Mesenchymal stem cell (in vitro differentiated cells and primary cell): ENCODE results near the gene FHOD3.
"Not testable (repeated sequence)": the region's sequence is repeated elsewhere in the genome, so short reads cannot be mapped to it uniquely, and the experiment has no call there.

ENCODE experiments used
- DNase-seq: peaks from one replicate; pipeline ENCODE4 v3.0.0-alpha.2; 2013
- H2AFZ ChIP-seq: one replicate; pipeline ENCODE4 v1.6.1; 2013; ENCODE audit warnings: low read depth, mild to moderate bottlenecking, control low read depth, inconsistent platforms, low read length, moderate library complexity
- H2AK5ac ChIP-seq: 2 replicates; pipeline ENCODE4 v1.6.1; 2013; ENCODE audit warnings: low read length, moderate library complexity, mild to moderate bottlenecking, inconsistent platforms; ENCODE audit not compliant: severe bottlenecking
- H2BK120ac ChIP-seq: one replicate; pipeline ENCODE4 v1.6.1; 2013; ENCODE audit warnings: low read depth, mild to moderate bottlenecking, inconsistent platforms, low read length, moderate library complexity
- H2BK12ac ChIP-seq, 2 experiments: one replicate each; pipeline ENCODE4 v1.6.1; 2013; ENCODE audit warnings: inconsistent platforms in 2 of 2, low read length in 2 of 2, mild to moderate bottlenecking in 2 of 2, moderate library complexity in 2 of 2, control low read depth in 1 of 2
- H2BK15ac ChIP-seq: one replicate; pipeline ENCODE4 v1.6.1; 2013; ENCODE audit warnings: mild to moderate bottlenecking, low read depth, inconsistent platforms; ENCODE audit not compliant: poor library complexity, severe bottlenecking
- H2BK5ac ChIP-seq: 2 replicates; pipeline ENCODE4 v1.6.1; 2013; ENCODE audit warnings: low read depth, mild to moderate bottlenecking, low read length, control low read depth, inconsistent platforms; ENCODE audit not compliant: poor library complexity, severe bottlenecking
- H3K14ac ChIP-seq, 2 experiments: one replicate each; pipeline ENCODE4 v1.6.1; 2013; ENCODE audit warnings: inconsistent platforms in 2 of 2, low read length in 2 of 2, control low read depth in 1 of 2, mild to moderate bottlenecking in 1 of 2, moderate library complexity in 1 of 2
- H3K18ac ChIP-seq, 2 experiments: one replicate each; pipeline ENCODE4 v1.6.1; 2013; ENCODE audit warnings: inconsistent platforms in 2 of 2, low read length in 2 of 2, control low read depth in 1 of 2, low read depth in 1 of 2, mild to moderate bottlenecking in 1 of 2
- H3K23ac ChIP-seq, 2 experiments: one replicate each; pipeline ENCODE4 v1.6.1; 2013; ENCODE audit warnings: inconsistent platforms in 2 of 2, low read length in 2 of 2, mild to moderate bottlenecking in 2 of 2, moderate library complexity in 2 of 2, control low read depth in 1 of 2
- H3K27ac ChIP-seq: 2 replicates; pipeline ENCODE4 v1.5.1; 2013; ENCODE audit warnings: mild to moderate bottlenecking, moderate library complexity, low read length, control low read depth, inconsistent platforms; ENCODE audit not compliant: poor library complexity, severe bottlenecking
- H3K27me3 ChIP-seq, 2 experiments: 2 replicates each; pipeline versions ENCODE4 v1.6.1 to v1.7.0; 2013; ENCODE audit warnings: low read length in 2 of 2, mild to moderate bottlenecking in 2 of 2, moderate library complexity in 2 of 2, control low read depth in 1 of 2, inconsistent platforms in 1 of 2; ENCODE audit not compliant: control insufficient read depth in 1 of 2, insufficient read depth in 1 of 2
- H3K36me3 ChIP-seq, 2 experiments: 2 replicates each; pipeline versions ENCODE4 v1.6.1 to v1.7.0; 2013; ENCODE audit warnings: low read length in 2 of 2, control low read depth in 1 of 2, inconsistent platforms in 1 of 2, low read depth in 1 of 2, mild to moderate bottlenecking in 1 of 2; ENCODE audit not compliant: insufficient read depth in 2 of 2, control insufficient read depth in 1 of 2
- H3K4ac ChIP-seq, 2 experiments: one replicate each; pipeline ENCODE4 v1.6.1; 2013; ENCODE audit warnings: inconsistent platforms in 2 of 2, low read length in 2 of 2, mild to moderate bottlenecking in 2 of 2, moderate library complexity in 2 of 2, control low read depth in 1 of 2, low read depth in 1 of 2
- H3K4me1 ChIP-seq: 2 replicates; pipeline ENCODE4 v1.6.1; 2013; ENCODE audit warnings: low read depth, low read length, control low read depth; ENCODE audit not compliant: control insufficient read depth, insufficient read depth
- H3K4me2 ChIP-seq: 2 replicates; pipeline ENCODE4 v1.6.1; 2013; ENCODE audit warnings: low read length, mild to moderate bottlenecking, inconsistent platforms; ENCODE audit not compliant: poor library complexity, severe bottlenecking
- H3K4me3 ChIP-seq, 2 experiments: 2 replicates each; pipeline versions ENCODE4 v1.5.1 to v1.7.0; 2013; ENCODE audit warnings: low read length in 2 of 2, mild to moderate bottlenecking in 2 of 2, control low read depth in 1 of 2, low read depth in 1 of 2; ENCODE audit not compliant: insufficient read depth in 1 of 2
- H3K79me1 ChIP-seq: replicated peaks from 2 replicates; pipeline ENCODE4 v1.6.1; 2013; ENCODE audit warnings: mild to moderate bottlenecking, control low read depth, low read length, inconsistent platforms; ENCODE audit not compliant: poor library complexity, severe bottlenecking
- H3K9ac ChIP-seq: 2 replicates; pipeline ENCODE4 v1.7.0; 2013; ENCODE audit warnings: mild to moderate bottlenecking, low read length, moderate library complexity
- H3K9me3 ChIP-seq: 2 replicates; pipeline ENCODE4 v1.7.0; 2013; ENCODE audit warnings: mild to moderate bottlenecking, low read length; ENCODE audit not compliant: control insufficient read depth
- H4K8ac ChIP-seq: one replicate; pipeline ENCODE4 v1.6.1; 2013; ENCODE audit warnings: inconsistent platforms, mild to moderate bottlenecking, low read length, moderate library complexity
- H4K91ac ChIP-seq: one replicate; pipeline ENCODE4 v1.6.1; 2013; ENCODE audit warnings: mild to moderate bottlenecking, low read length, inconsistent platforms
- WGBS: methylation state at CpG from one replicate; pipeline ENCODE4 v1.1.7; 2013; ENCODE audit warnings: mixed read lengths; 5-methylcytosine and 5-hydroxymethylcytosine counted together

FHOD3 gene

DNA sequence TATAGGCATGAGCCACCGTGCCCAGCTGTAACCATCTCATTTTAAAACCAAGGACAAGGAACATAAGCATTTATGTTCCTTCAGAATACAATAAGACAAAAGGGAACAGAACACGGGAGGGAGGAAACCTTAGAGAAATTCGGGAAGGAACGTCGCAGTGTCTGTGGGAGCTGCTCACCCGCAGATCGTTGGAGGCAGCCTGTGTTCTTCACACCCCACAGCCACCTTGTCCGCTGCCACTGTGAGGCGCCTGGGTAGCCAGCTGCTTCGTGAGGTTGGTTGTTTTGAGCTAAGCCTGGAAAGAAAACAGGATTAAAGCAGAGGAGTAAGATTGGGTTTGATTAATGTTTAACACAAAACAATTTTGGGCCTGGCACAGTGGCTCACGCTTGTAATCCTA lies 250.0 kb downstream of the FHOD3 start:
- WGBS: 86% methylated on average over 11 of the region's 11 CpGs
- H2BK15ac ChIP-seq: no peak overlapping the region
- no peak overlapping the region for H2BK12ac ChIP-seq
- no peak overlapping the region for H3K4ac ChIP-seq
- H3K36me3 ChIP-seq: peaks cover 0 to 9% of the 10 kb centered on the region in 2 experiments
- no peak overlapping the region for H2BK120ac ChIP-seq
- H2AFZ ChIP-seq: no peak overlapping the region
- H4K8ac ChIP-seq: no peak overlapping the region
- no peak overlapping the region for H3K9ac ChIP-seq
- peaks cover 8% of the 10 kb centered on the region for H3K79me1 ChIP-seq
- no peaks in the 10 kb centered on the region for H3K9me3 ChIP-seq
- no peak overlapping the region for H3K23ac ChIP-seq
- H4K91ac ChIP-seq: no peak overlapping the region
- no peaks in the 10 kb centered on the region for H3K27me3 ChIP-seq
- no peak overlapping the region for H3K14ac ChIP-seq
- no peak overlapping the region for H3K4me2 ChIP-seq
- H3K27ac ChIP-seq: no peak overlapping the region
- H3K4me1 ChIP-seq: peaks cover 6% of the 10 kb centered on the region
- no peak overlapping the region for H3K4me3 ChIP-seq
- no peak overlapping the region for H3K18ac ChIP-seq
- DNase-seq: no peak
- H2BK5ac ChIP-seq: no peak overlapping the region
- no peak overlapping the region for H2AK5ac ChIP-seq

DNA sequence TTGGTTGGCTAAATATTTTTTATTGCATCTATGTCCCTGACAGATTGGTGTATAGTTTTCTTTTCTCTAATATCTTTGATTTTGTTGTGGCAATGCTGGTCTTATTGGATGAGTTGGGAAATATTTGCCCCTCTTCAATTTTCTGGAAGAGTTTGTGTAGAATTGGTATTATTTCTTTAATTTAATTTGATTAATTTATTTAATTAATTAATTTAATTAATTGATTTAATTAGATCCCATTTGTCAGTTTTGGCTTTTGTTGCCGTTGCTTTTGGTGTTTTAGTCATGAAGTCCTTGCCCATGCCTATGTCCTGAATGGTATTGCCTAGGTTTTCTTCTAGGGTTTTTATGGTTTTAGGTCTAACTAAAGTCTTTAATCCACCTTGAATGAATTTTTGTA lies 253.8 kb downstream of the FHOD3 start:
- H2BK15ac ChIP-seq, H4K8ac ChIP-seq, H2AFZ ChIP-seq, H3K18ac ChIP-seq, H3K9ac ChIP-seq, H3K27me3 ChIP-seq, H2BK5ac ChIP-seq, H3K4me2 ChIP-seq, H3K27ac ChIP-seq, H3K36me3 ChIP-seq, DNase-seq, H2BK120ac ChIP-seq, H2AK5ac ChIP-seq, H4K91ac ChIP-seq, H3K9me3 ChIP-seq, H3K14ac ChIP-seq, H3K4me3 ChIP-seq, H3K4me1 ChIP-seq, H3K79me1 ChIP-seq, H2BK12ac ChIP-seq, H3K23ac ChIP-seq, H3K4ac ChIP-seq: not testable (repeated sequence)
- no CpG with 5 or more reads among the region's 1 CpG for WGBS

DNA sequence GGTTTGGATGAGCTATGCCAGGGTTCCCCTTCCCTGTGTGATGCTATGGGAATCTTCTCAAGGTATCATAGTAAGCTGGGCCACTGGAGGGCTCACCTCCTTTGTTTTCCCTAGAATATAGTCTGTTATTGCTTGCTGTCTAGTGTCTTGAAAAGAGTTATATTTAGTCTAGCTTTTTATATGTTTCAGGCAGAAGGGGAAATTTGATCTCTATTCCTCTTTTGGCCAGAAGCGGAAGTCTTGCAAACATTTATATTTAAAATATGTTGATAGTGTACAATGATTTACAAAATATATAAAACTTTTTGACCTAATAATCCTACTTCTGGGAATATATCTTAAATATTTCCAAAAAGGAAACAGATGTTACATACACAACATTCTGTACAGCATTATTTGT lies 260.7 kb downstream of the FHOD3 start:
- Histone ChIP-seq H3K4ac (no peak overlapping the region), H2BK5ac (no peak overlapping the region), H3K4me3 (no peak overlapping the region), H3K36me3 (peaks cover 0 to 6% of the 10 kb centered on the region in 2 experiments), H3K4me2 (no peak overlapping the region), H2BK120ac (no peak overlapping the region), H3K9me3 (no peaks in the 10 kb centered on the region), H2BK12ac (no peak overlapping the region), H3K4me1 (no peaks in the 10 kb centered on the region), H3K18ac (no peak overlapping the region), H2AK5ac (no peak overlapping the region), H2AFZ (no peak overlapping the region), H3K14ac (no peak overlapping the region), H3K23ac (no peak overlapping the region), H3K27me3 (no peaks in the 10 kb centered on the region), H4K8ac (no peak overlapping the region), H3K9ac (no peak overlapping the region), H4K91ac (no peak overlapping the region), H3K27ac (no peak overlapping the region), H2BK15ac (no peak overlapping the region), H3K79me1 (peaks cover 9% of the 10 kb centered on the region)
- WGBS: no CpG with 5 or more reads among the region's 1 CpG
- no peak for DNase-seq

DNA sequence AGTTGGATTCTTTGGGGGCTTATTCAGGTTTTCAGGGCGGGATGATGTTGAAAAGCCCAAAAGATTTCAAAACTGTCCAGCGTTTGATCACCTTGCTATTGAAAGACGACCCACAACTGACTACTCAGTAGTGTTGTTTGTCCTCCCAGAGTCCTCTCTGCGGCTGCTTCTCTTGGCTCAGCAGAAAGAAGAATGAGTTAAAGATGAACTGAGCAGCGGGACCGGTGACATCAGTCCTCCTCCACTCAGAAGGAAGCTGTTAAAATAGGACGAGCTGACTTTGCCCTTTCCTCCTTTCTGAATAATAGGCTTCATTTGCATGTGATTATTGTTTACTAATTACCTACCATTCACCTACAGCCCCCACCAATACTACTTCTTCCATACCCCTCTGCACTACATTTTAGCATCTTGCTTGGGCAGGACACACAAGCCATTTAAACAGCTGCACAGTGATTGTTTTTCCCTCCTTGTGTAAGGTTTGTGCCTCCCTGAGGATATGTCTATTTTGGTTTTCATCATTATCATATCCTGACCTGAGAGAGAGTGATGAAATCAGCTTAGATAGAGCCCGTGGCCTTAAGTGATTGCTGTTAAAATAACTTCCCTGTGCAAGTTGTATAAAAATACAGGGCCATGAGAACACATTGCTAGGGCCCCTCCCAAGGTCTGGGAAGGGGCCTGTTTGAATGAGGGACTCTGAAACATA lies 261.8 kb downstream of the FHOD3 start:
- H3K9ac ChIP-seq: no peak overlapping the region
- no peak overlapping the region for H3K23ac ChIP-seq
- H2BK5ac ChIP-seq: no peak overlapping the region
- no peaks in the 10 kb centered on the region for H3K4me1 ChIP-seq
- peaks cover 0 to 6% of the 10 kb centered on the region in 2 experiments for H3K36me3 ChIP-seq
- H3K27ac ChIP-seq: no peak overlapping the region
- no peak for DNase-seq
- H2BK15ac ChIP-seq: no peak overlapping the region
- peaks cover 12% of the 10 kb centered on the region for H3K79me1 ChIP-seq
- H4K91ac ChIP-seq: no peak overlapping the region
- H2AFZ ChIP-seq: no peak overlapping the region
- no peak overlapping the region for H3K4me2 ChIP-seq
- H3K9me3 ChIP-seq: no peaks in the 10 kb centered on the region
- H3K27me3 ChIP-seq: no peaks in the 10 kb centered on the region
- H3K4me3 ChIP-seq: no peak overlapping the region
- no peak overlapping the region for H2BK120ac ChIP-seq
- H3K4ac ChIP-seq: no peak overlapping the region
- no peak overlapping the region for H3K18ac ChIP-seq
- H2AK5ac ChIP-seq: no peak overlapping the region
- no peak overlapping the region for H3K14ac ChIP-seq
- H4K8ac ChIP-seq: no peak overlapping the region
- WGBS: 76% methylated on average over 8 of the region's 8 CpGs
- no peak overlapping the region for H2BK12ac ChIP-seq
